NCI-H2196 treated with DMSO at 0.1 percent for 48 hours (cell line): ENCODE measurements around the gene SH3BP4.

Experiments used
- DNase-seq: peaks from one replicate; lab custom pipeline; 2025; ENCODE audit not compliant: unreplicated experiment; lab: John Stamatoyannopoulos, UW

The SH3BP4 gene

GRCh38 chr2:234945339-234945873 lies 6.4 kb upstream of the SH3BP4 start:
- no peak for DNase-seq

DNA sequence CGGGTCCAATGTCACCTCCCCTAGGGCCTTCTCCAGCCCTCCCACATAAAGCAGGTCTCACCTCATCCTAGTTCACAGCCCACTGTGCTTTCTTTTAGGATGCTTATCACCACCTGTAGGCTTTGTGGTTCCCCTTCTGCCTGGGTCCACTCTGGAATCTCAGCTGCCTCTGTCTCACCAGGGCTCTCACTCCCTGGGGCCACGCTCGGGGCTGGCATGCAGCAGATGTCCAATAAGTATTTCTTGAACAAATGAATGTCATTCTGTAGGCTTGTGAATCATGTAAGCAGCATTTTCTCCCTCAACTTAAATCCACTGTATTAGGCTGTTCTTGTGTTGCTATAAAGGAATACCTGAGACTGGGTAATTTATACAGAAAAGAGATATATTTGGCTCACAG lies 4.3 kb upstream of the SH3BP4 start:
- no peak for DNase-seq

- no peak for DNase-seq
These were observed 1.9 kb upstream of the SH3BP4 start for GRCh38 chr2:234949762-234950434.

DNA sequence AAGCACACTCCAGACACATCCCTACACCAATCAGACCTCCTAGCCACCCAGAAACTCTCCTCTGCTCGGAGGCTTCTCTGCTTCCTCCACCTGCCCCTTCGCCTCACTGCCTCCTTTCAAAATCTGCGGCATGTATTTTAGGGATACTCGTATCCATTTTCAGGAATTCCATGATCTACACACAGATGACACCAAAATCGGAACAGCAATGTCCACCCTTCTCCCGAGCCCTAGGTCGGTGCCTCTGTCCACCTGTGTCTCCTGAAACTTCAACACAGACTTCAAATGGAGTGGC lies 1.4 kb upstream of the SH3BP4 start:
- no peak for DNase-seq

DNA sequence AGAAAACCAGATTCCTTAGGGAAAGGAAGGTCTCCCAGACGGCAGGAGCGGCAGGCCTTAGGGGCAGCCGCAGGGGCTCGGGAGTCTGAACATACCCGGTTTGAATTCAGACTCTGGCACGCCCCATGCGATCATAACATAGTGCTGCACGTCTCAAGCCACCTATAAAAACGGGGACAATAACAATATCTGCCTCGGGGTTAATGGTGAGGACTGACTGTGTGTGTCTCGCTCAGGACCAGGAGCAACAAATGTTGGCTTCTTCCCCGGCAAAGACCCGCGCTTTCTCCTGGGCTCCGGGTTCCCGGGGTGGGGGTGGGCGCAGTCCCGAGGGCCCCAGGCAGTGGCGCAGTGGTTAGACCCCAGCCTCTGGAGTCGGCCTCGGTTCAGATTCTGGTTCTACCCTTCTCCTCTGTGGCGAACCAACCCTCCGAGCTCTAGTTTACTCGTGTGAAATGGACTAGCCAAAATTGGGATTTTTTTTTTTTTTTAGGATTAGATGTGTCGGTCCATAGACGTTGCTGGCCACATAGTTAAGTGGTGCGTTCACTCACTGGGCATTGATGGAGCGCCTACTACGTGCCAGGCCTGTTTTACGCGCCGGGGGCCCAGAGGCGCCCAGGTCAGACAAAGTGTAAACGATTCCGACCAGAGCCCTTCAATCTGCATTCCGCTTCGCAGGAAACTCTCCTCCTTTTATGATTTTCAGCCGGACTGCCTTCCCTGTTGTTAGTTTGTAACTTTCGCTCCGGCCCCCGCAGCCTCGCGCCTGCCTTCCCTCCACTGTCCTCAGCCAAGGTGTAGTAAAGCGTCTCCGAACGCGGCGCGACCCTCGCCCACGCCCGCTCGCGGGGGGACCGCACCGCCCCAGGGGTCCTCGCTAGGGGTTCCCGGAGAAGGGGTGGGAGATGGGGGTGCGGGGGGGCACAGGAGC lies 820 bp upstream of the SH3BP4 start:
- no peak for DNase-seq

DNA sequence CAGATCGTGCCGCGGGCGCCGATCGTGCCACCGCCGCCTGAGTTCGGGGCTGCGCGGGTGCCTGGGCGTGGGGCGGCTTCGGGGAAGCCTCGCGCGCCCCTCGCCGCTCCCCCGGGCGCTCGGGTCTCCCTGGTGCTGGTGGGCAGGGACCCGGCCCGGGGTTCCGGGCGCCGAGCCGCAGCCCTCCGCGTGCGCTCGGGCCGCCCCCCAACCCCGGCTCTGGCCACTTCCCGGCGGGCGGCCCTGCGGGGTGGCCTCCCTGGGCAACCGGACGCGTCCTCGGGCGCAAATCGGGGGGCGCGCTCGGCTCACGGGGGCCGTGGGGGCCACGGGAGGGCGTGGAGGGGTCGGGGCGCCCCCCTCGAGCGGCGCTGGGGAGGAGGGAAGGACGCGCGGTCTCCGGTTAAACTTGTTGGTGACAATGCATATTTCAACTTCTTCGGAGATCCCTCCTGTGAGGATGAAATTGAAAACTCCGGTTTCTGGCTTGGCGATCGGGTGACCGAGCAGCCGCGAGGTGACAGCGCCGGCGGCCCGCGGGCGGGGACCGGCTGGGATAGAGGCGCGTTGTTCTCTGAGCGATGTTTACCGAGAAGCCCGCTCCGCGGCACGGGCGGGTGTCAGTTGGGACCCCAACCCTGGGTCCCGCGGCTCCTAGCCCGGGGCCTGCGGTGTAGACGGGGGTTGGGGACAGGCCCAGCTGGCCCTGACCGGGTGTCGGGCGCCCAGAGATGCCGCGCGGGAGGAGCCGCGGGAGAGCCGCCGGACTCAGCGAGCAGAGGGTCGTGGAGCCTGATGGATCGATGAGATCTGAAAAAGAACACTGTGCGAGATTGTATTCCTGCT lies 676 bp downstream of the SH3BP4 start:
- no peak for DNase-seq

- no peak for DNase-seq
These were observed 1.6 kb downstream of the SH3BP4 start for GRCh38 chr2:234953116-234954031.

- no peak for DNase-seq
These were observed 2.8 kb downstream of the SH3BP4 start for GRCh38 chr2:234954551-234954992.

DNA sequence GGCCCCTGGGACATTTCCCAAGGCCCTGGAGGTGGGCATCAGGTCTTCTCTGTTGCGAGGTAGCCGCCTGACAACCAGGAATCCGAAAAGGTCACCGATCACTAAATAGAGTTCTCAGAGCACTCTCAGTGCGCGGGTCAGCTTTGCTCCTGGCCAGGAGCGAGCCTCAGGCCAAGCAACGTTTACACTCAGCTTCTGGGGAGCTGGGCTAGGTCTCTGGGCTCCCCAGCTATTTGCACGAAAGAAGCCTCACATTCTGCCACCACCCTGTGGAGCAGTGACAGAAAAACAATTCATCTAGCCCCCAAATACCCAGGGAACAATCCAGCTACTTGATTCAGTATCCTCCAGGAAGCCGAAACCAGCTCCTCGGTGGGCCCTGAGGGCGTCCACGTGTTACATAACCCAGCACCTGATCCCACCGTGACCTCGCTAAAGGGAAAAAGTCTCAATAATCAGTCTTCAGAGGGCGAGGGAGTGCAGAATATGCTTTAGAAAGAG lies 3.3 kb downstream of the SH3BP4 start:
- DNase-seq: no peak

DNA sequence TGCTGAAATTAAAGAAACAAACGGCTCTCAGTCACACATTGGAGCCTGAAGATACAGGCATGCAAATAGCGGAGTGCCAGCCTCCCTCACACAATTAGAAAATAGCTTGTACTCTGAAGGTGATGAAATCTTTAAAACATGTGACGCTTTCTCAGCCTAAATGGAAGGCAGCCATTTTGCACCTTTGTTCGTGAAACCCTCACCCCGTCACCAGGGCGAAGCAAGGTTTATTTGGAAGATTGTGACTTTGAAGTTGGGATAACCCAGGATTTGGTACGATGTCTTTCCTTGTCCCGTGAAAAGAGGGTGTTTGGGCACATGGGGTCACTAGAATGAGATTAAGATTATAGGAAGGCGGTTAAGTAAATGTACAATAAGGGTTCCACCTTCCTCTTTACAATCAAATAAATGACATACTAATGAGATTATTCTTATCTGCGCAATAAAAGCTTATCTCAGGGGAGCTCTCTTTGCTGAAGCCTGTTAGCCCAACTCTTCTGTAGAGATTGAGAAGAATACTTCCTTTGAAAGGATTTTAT lies 4.2 kb downstream of the SH3BP4 start:
- no peak for DNase-seq

DNA sequence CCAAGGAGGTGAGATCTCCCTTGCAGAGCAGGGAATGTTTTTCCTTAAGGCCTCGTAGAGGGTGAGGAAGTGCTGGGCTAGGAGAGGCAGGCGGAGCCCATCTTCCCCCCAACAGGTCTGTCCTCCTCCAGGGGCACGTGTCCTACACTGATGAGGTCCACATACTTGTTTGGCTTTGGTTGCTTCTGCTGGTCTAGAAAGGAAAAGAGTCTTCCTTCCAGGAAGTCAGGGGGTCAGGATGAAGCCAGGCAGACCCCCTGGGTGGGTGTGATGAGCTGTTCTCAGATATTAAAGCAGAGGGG lies 6.0 kb downstream of the SH3BP4 start:
- DNase-seq: no peak

DNA sequence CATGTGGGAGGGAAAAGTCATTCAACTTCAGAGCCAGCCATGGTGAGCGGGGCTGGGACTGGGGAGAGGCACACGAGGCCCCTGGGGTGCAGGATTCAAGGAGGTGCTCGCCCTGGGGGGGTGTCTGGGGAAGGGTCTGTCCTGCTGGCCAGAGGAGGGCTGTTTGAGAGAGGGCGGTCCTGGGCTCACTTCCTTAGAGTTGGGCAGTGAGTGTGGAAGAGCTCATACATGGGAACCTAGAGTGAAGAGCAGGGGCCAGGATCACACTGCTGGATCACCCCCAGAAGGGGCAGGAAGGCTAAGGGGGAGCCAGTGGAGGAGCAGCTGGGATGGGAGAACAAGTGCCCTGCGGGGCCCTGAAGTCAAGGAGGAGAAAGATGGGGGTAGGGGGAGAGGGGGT lies 6.5 kb downstream of the SH3BP4 start:
- DNase-seq: no peak

GRCh38 chr2:234958746-234959395 lies 7.1 kb downstream of the SH3BP4 start:
- DNase-seq: no peak

GRCh38 chr2:234960175-234961088 lies 8.6 kb downstream of the SH3BP4 start:
- DNase-seq: no peak

DNA sequence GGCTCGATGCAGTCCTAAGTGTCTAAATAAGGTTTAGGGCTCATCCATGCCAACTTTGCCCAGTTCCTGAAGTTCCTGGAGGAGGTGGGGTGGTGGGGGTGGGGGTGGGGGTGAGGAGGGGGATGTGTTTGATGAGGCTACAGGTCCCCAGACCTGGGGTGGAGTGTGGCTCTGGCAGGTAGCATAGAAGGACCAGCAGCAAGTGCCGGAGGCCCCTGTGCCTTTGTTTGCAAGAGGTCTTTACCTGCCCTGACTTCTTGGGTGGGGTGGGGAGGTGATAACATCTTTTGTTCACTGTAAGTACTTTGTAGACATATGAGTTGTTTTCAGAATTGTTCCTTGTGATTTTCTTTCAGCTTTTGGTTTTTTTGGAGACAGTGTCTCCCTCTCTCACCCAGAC lies 10.0 kb downstream of the SH3BP4 start:
- no peak for DNase-seq

GRCh38 chr2:234963773-234964615 lies 12.2 kb downstream of the SH3BP4 start:
- no peak for DNase-seq

GRCh38 chr2:234964631-234965461 lies 13.0 kb downstream of the SH3BP4 start:
- no peak for DNase-seq
